ENCODE data around the gene SPOUT1. TPM values are rescaled to one million over a fixed set of nuclear protein-coding genes. Genes with fewer than 3 reads are reported as not detected.
"Not testable (repeated sequence)": the region's sequence is repeated elsewhere in the genome, so short reads cannot be mapped to it uniquely, and the experiment has no call there.

The SPOUT1 gene
- total RNA-seq, 4 donors from 2014 or later: 9.6 to 26.0 (median 21.1) TPM

- H3K4me1 ChIP-seq: no peaks in the 10 kb centered on the region
- H3K4me3 ChIP-seq: no peak overlapping the region
- ATAC-seq: no peak
- TF ChIP-seq CTCF (IDR thresholded peaks at IDR 0.05) (no peak), POLR2A (IDR thresholded peaks at IDR 0.05) (no peak), POLR2AphosphoS5 (IDR thresholded peaks at IDR 0.05) (no peak), EP300 (IDR thresholded peaks at IDR 0.05) (no peak)
- H3K36me3 ChIP-seq: peaks cover 0 to 100% of the 10 kb centered on the region in 2 donors
- H3K27me3 ChIP-seq: no peaks in the 10 kb centered on the region
- H3K27ac ChIP-seq: no peak overlapping the region
- H3K9me3 ChIP-seq: no peaks in the 10 kb centered on the region
- 100% methylated on average over 1 to 2 of the region's 8 CpGs for WGBS, 2 donors (ENCODE audit: low coverage in 1 of 2)
These were observed 30.7 kb downstream of the SPOUT1 start for GRCh38 chr9:128798896-128799295.

- not testable (repeated sequence) for H3K27me3 ChIP-seq, H3K4me1 ChIP-seq, H3K27ac ChIP-seq, H3K4me3 ChIP-seq, H3K9me3 ChIP-seq, ATAC-seq
- H3K36me3 ChIP-seq: peaks cover 0 to 99% of the 10 kb centered on the region in 2 donors
- 50% methylated on average over 2 of the region's 2 CpGs; no CpG with 5 or more reads in 1 of the 2 donors for WGBS, 2 donors (ENCODE audit: low coverage in 1 of 2)
These were observed 34.6 kb downstream of the SPOUT1 start for GRCh38 chr9:128794961-128795360.

GRCh38 chr9:128792978-128793686, 36.5 kb downstream of the SPOUT1 start:
- H3K9me3 ChIP-seq: no peaks in the 10 kb centered on the region
- no peak for ATAC-seq
- peaks cover 0 to 88% of the 10 kb centered on the region in 2 donors for H3K36me3 ChIP-seq
- H3K27me3 ChIP-seq: no peaks in the 10 kb centered on the region
- TF ChIP-seq EP300 (IDR thresholded peaks at IDR 0.05): no peak
- TF ChIP-seq POLR2AphosphoS5 (IDR thresholded peaks at IDR 0.05): no peak
- no peak for TF ChIP-seq POLR2A (IDR thresholded peaks at IDR 0.05)
- peaks cover 0 to 12% (median 5%) of the 10 kb centered on the region in 3 donors for H3K4me1 ChIP-seq
- WGBS, 2 donors (ENCODE audit: low coverage in 1 of 2): 83 to 89% methylated on average over 5 to 7 of the region's 8 CpGs
- no peak overlapping the region for H3K4me3 ChIP-seq
- no peak overlapping the region for H3K27ac ChIP-seq

GRCh38 chr9:128792134-128792533, 37.5 kb downstream of the SPOUT1 start:
- no peak for TF ChIP-seq CTCF (IDR thresholded peaks at IDR 0.05)
- no peak for TF ChIP-seq POLR2AphosphoS5 (IDR thresholded peaks at IDR 0.05)
- H3K4me1 ChIP-seq: peaks cover 0 to 18% (median 9%) of the 10 kb centered on the region in 3 donors
- peaks cover 0 to 78% of the 10 kb centered on the region in 2 donors for H3K36me3 ChIP-seq
- ATAC-seq: no peak
- H3K27me3 ChIP-seq: no peaks in the 10 kb centered on the region
- WGBS, 2 donors (ENCODE audit: low coverage in 1 of 2): 100% methylated on average over 1 of the region's 9 CpGs
- H3K9me3 ChIP-seq: no peaks in the 10 kb centered on the region
- H3K4me3 ChIP-seq: no peak overlapping the region
- H3K27ac ChIP-seq: no peak overlapping the region

- no peak for ATAC-seq
- WGBS, 2 donors (ENCODE audit: low coverage in 1 of 2): 86% methylated on average over 4 of the region's 4 CpGs; no CpG with 5 or more reads in 1 of the 2 donors
- peaks cover 0 to 62% of the 10 kb centered on the region in 2 donors for H3K36me3 ChIP-seq
These were observed 39.1 kb downstream of the SPOUT1 start for GRCh38 chr9:128790536-128790935.

More at GRCh38 chr9:128790536-128790935, 39.1 kb downstream of the SPOUT1 start:
- Histone ChIP-seq H3K4me3 (no peak overlapping the region), H3K4me1 (peaks cover 0 to 27% (median 9%) of the 10 kb centered on the region in 3 donors), H3K27ac (no peak overlapping the region), H3K27me3 (no peaks in the 10 kb centered on the region), H3K9me3 (no peaks in the 10 kb centered on the region)
- no peak for TF ChIP-seq POLR2AphosphoS5 (IDR thresholded peaks at IDR 0.05)
- TF ChIP-seq EP300 (IDR thresholded peaks at IDR 0.05): no peak
- no peak for TF ChIP-seq POLR2A (IDR thresholded peaks at IDR 0.05)
- no peak for TF ChIP-seq CTCF (IDR thresholded peaks at IDR 0.05)

Measured in gastroesophageal sphincter (tissue), 4 donors.